Measurements from ENCODE around the gene CTNNA1.

CTNNA1 gene

GRCh38 chr5:138789771-138790242 lies 36.6 kb downstream of the CTNNA1 start:
- peak; percentile 62 for TF ChIP-seq CTCF (IDR thresholded peaks at IDR 0.05; ENCODE audit: insufficient read depth, low read depth, low read length, missing control alignments)
- no peak overlapping the region for H3K4me3 ChIP-seq (ENCODE audit: low read length)
- DNase-seq (ENCODE audit: low read depth), result peak; percentile 42

- H3K4me3 ChIP-seq (ENCODE audit: low read length), result no peak overlapping the region
- TF ChIP-seq CTCF (IDR thresholded peaks at IDR 0.05; ENCODE audit: insufficient read depth, low read depth, low read length, missing control alignments), result no peak
- no peak for DNase-seq (ENCODE audit: low read depth)
Observed at GRCh38 chr5:138790684-138791083, 37.5 kb downstream of the CTNNA1 start.

GRCh38 chr5:138792195-138792790 lies 39.1 kb downstream of the CTNNA1 start:
- no peak for TF ChIP-seq CTCF (IDR thresholded peaks at IDR 0.05; ENCODE audit: insufficient read depth, low read depth, low read length, missing control alignments)
- no peak for DNase-seq (ENCODE audit: low read depth)
- no peak overlapping the region for H3K4me3 ChIP-seq (ENCODE audit: low read length)

- TF ChIP-seq CTCF (IDR thresholded peaks at IDR 0.05; ENCODE audit: insufficient read depth, low read depth, low read length, missing control alignments), result no peak
- no peak overlapping the region for H3K4me3 ChIP-seq (ENCODE audit: low read length)
- no peak for DNase-seq (ENCODE audit: low read depth)
Observed at GRCh38 chr5:138793575-138793974, 40.4 kb downstream of the CTNNA1 start.

- DNase-seq (ENCODE audit: low read depth), result no peak
- TF ChIP-seq CTCF (IDR thresholded peaks at IDR 0.05; ENCODE audit: insufficient read depth, low read depth, low read length, missing control alignments), result no peak
- no peak overlapping the region for H3K4me3 ChIP-seq (ENCODE audit: low read length)
Observed at GRCh38 chr5:138803285-138803684, 50.1 kb downstream of the CTNNA1 start.

- no peak overlapping the region for H3K4me3 ChIP-seq (ENCODE audit: low read length)
- TF ChIP-seq CTCF (IDR thresholded peaks at IDR 0.05; ENCODE audit: insufficient read depth, low read depth, low read length, missing control alignments), result no peak
- DNase-seq (ENCODE audit: low read depth), result no peak
Observed at GRCh38 chr5:138803935-138804334, 50.7 kb downstream of the CTNNA1 start.

GRCh38 chr5:138805096-138805495 lies 51.9 kb downstream of the CTNNA1 start:
- TF ChIP-seq CTCF (IDR thresholded peaks at IDR 0.05; ENCODE audit: insufficient read depth, low read depth, low read length, missing control alignments), result no peak
- no peak for DNase-seq (ENCODE audit: low read depth)
- no peak overlapping the region for H3K4me3 ChIP-seq (ENCODE audit: low read length)

Measured in epithelial cell of esophagus (primary cell).